K562 (cell line): Measurements from ENCODE around the gene CD163. TPM values are rescaled to one million over a fixed set of nuclear protein-coding genes. Genes with fewer than 3 reads are reported as not detected.

ENCODE experiments used
- ATAC-seq: fragments of 200-7000 bp; cut with Tn5 transposase; 3 replicates; pipeline ENCODE4 v1.9.1; 2020; ENCODE audit warnings: moderate library complexity
- BruUV-seq: library from RNA; stranded (reverse); fragments of 400-500 nt; replicated peaks from 2 replicates; lab custom pipeline; 2021; lab: Mats Ljungman, UMichigan
- CTCF ChIA-PET: fragments of 300-600 bp; formaldehyde crosslinking; extraction: SDS; loops from one replicate; lab custom pipeline; 2021; ENCODE audit warnings: low intra/inter-chr PET ratio; lab: Yijun Ruan, JAX
- POLR2A ChIA-PET: fragments of 300-600, 350-650 bp; sonication (Branson Sonifier 250); formaldehyde crosslinking; extraction: SDS; loops from one replicate; lab custom pipeline; 2021; ENCODE audit warnings: antibody characterized with exemption, inconsistent platforms; lab: Yijun Ruan, JAX
- DNase-seq, 4 experiments: peaks; one replicate each; pipeline versions ENCODE4 v3.0.0 to v3.0.0-alpha.2; 2011 to 2018; ENCODE audit warnings: low spot score in 3 of 4, mixed read lengths in 3 of 4; ENCODE audit errors: extremely low read depth in 1 of 4
- FAIRE-seq: peaks from 2 replicates; lab custom pipeline; 2011; peaks lifted over from hg19 to GRCh38; lab: Jason Lieb, UNC
- H2AFZ ChIP-seq: 2 replicates; pipeline ENCODE4 v1.6.0; 2011; ENCODE audit warnings: low read depth, low read length, control low read depth, inconsistent platforms
- H3K27ac ChIP-seq: fragments of 200-600 bp; 3 replicates; pipeline ENCODE4 v1.8.0; 2011; ENCODE audit warnings: low read depth, mild to moderate bottlenecking, control low read depth, inconsistent platforms, low read length, moderate library complexity, mixed read lengths; ENCODE audit errors: extremely low read depth
- H3K27me3 ChIP-seq, 2 experiments: fragments of 300-600 bp in 1 of 2; 2 replicates in 1 of 2; 3 replicates in 1 of 2; pipeline versions ENCODE4 v1.6.0 to v1.8.0; 2011; ENCODE audit warnings: inconsistent platforms in 2 of 2, low read length in 2 of 2, mild to moderate bottlenecking in 1 of 2, mixed read lengths in 1 of 2, moderate library complexity in 1 of 2; ENCODE audit not compliant: control insufficient read depth in 2 of 2, insufficient read depth in 2 of 2
- H3K36me3 ChIP-seq: fragments of 300-600 bp; 3 replicates; pipeline ENCODE4 v1.8.0; 2011; ENCODE audit warnings: mild to moderate bottlenecking, low read length, inconsistent platforms; ENCODE audit not compliant: control insufficient read depth, insufficient read depth
- H3K4me1 ChIP-seq, 2 experiments: fragments of 200-600 bp in 1 of 2; replicated peaks in 1 of 2; 2 replicates in 1 of 2; 3 replicates in 1 of 2; pipeline versions ENCODE4 v1.5.1 to v1.8.0; 2011; ENCODE audit warnings: inconsistent platforms in 2 of 2, low read length in 2 of 2, mild to moderate bottlenecking in 1 of 2, mixed read lengths in 1 of 2, moderate library complexity in 1 of 2; ENCODE audit not compliant: control insufficient read depth in 2 of 2, insufficient read depth in 2 of 2
- H3K4me2 ChIP-seq: 2 replicates; pipeline ENCODE4 v1.6.1; 2011; ENCODE audit warnings: low read length, control low read depth, inconsistent platforms, mixed read lengths; ENCODE audit not compliant: insufficient read depth
- H3K4me3 ChIP-seq: fragments of 200-600 bp; sonication (generic), shearing (Covaris generic); 2 replicates; pipeline ENCODE4 v1.5.1; 2016; ENCODE audit warnings: control low read depth, inconsistent platforms
- H3K79me2 ChIP-seq: fragments of 200-600 bp; 3 replicates; pipeline ENCODE4 v1.8.0; 2011; ENCODE audit warnings: low read length, inconsistent platforms; ENCODE audit not compliant: control insufficient read depth, insufficient read depth
- H3K9ac ChIP-seq, 2 experiments: 2 replicates each; pipeline versions ENCODE4 v1.6.0 to v1.6.1; 2011; ENCODE audit warnings: low read depth in 2 of 2, low read length in 2 of 2, control low read depth in 1 of 2, inconsistent platforms in 1 of 2, mild to moderate bottlenecking in 1 of 2, mixed read lengths in 1 of 2; ENCODE audit not compliant: insufficient read depth in 1 of 2
- H3K9me1 ChIP-seq: one replicate; pipeline ENCODE4 v1.6.0; 2011; ENCODE audit warnings: inconsistent platforms, mild to moderate bottlenecking, low read length, moderate library complexity; ENCODE audit not compliant: control insufficient read depth, insufficient read depth
- H3K9me3 ChIP-seq: replicated peaks from 2 replicates; pipeline ENCODE4 v1.5.1; 2011; ENCODE audit warnings: low read depth, low read length, inconsistent platforms; ENCODE audit not compliant: control insufficient read depth, insufficient read depth
- H4K20me1 ChIP-seq: replicated peaks from 2 replicates; pipeline ENCODE4 v1.6.1; 2011; ENCODE audit warnings: low read length, inconsistent platforms, mixed read lengths; ENCODE audit not compliant: control insufficient read depth, insufficient read depth
- BRCA1 ChIP-seq, 2 experiments: fragments of 450-650 bp in 1 of 2; sonication (generic) in 1 of 2; formaldehyde crosslinking in 1 of 2; IDR thresholded peaks; 2 replicates each; pipeline versions ENCODE4 v1.5.0 to v1.6.1; 2017 to 2020; ENCODE audit warnings: mild to moderate bottlenecking in 1 of 2, missing genetic modification reagents in 1 of 2
- HDAC8 ChIP-seq: fragments of 450-650 bp; IDR thresholded peaks from 2 replicates; pipeline ENCODE4 v1.6.1; 2016; ENCODE audit warnings: mild to moderate bottlenecking, missing genetic modification characterization, moderate library complexity, missing compliant biosample characterization
- MAFF ChIP-seq: IDR thresholded peaks from 2 replicates; pipeline ENCODE4 v1.6.1; 2012; ENCODE audit warnings: low read length, improper control_type of control experiment
- RBM17 ChIP-seq: fragments of 200-400 bp; formaldehyde crosslinking; IDR thresholded peaks from 2 replicates; pipeline ENCODE4 v1.6.1; 2017; ENCODE audit warnings: low read depth, mild to moderate bottlenecking, low read length, borderline replicate concordance
- VEZF1 ChIP-seq: fragments of 200-800 bp; sonication (Bioruptor generic); IDR thresholded peaks from 2 replicates; pipeline ENCODE4 v1.6.1; 2017; ENCODE audit warnings: missing genetic modification characterization, missing compliant biosample characterization
- in situ Hi-C: fragments of 300-500 bp; cut with MboI; formaldehyde crosslinking; loops from 4 replicates; pipeline ENCODE4 v1.15.0; 2018; ENCODE audit warnings: inconsistent platforms, mixed read lengths
- intact Hi-C: fragments of 100-400 bp; cut with micrococcal nuclease; formaldehyde crosslinking; loops from 2 replicates; pipeline ENCODE4 v1.14.2; 2022
- polyA plus RNA-seq, 8 experiments: library from polyadenylated mRNA; depleted of rRNA in 4 of 8; stranded (reverse) in 5 of 8; unstranded in 3 of 8; fragments of >200 nt; fragmentation: Nextera tagmentation in 2 of 8; fragmentation: Illumina TruSeq in 1 of 8; extraction: Ambion mirVana in 2 of 8; extraction: Trizol in 1 of 8; gene quantifications; 2 replicates each; pipeline versions ENCODE4 v1.2.1 to v1.2.3, GENCODE V29; 2011 to 2014; ENCODE audit warnings: inconsistent platforms in 1 of 8, missing spikeins in 1 of 8
- total RNA-seq, 7 experiments: library from RNA; depleted of rRNA in 6 of 7; stranded (reverse); fragments of >200 nt in 6 of 7; fragmentation: Illumina TruSeq in 2 of 7; extraction: Trizol in 2 of 7; gene quantifications; 2 replicates each; pipeline versions ENCODE4 v1.2.1 to v1.2.3, GENCODE V29; 2011 to 2021; ENCODE audit warnings: low replicate concordance in 1 of 7

The CD163 gene
- total and polyA plus RNA-seq, 9 of the 15 experiments (the other 6 are each of a cell fraction or from before 2014, with no cell fraction given), result 0.62 TPM; not detected in 8

GRCh38 chr12:7542813-7543212 is 39.2 kb upstream of the CD163 start:
- intact Hi-C loops, result no loop called here
- FAIRE-seq (no peak), DNase-seq (no peak), ATAC-seq (no peak)
- TF ChIP-seq VEZF1 (CRISPR knock-in tag), result no peak
- TF ChIP-seq RBM17, result no peak
- no peak for TF ChIP-seq BRCA1 (IDR thresholded peaks at IDR 0.05)
- TF ChIP-seq BRCA1 (CRISPR knock-in tag; IDR thresholded peaks at IDR 0.05), result no peak
- no peak for TF ChIP-seq HDAC8 (tag)
- no peak for TF ChIP-seq MAFF
- H3K36me3 ChIP-seq, result no peaks in the 10 kb centered on the region
- no TSS peak for BruUV-seq
- ChIA-PET POLR2A (no interaction called here), CTCF (no interaction called here)
- no peaks in the 10 kb centered on the region for H4K20me1 ChIP-seq
- H3K4me1 ChIP-seq, result no peaks in the 10 kb centered on the region; a peak in 1 of 5 replicates
- H3K9me1 ChIP-seq, result no peaks in the 10 kb centered on the region
- no peak overlapping the region for H3K27ac ChIP-seq
- H2AFZ ChIP-seq, result no peak overlapping the region
- in situ Hi-C loops, result no loop called here
- no peak overlapping the region for H3K9ac ChIP-seq
- H3K4me2 ChIP-seq, result no peak overlapping the region
- no peaks in the 10 kb centered on the region for H3K9me3 ChIP-seq
- no peak overlapping the region for H3K4me3 ChIP-seq
- peaks cover 0 to 9% of the 10 kb centered on the region in 2 experiments; a peak in 2 of 5 replicates for H3K27me3 ChIP-seq
- H3K79me2 ChIP-seq, result no peaks in the 10 kb centered on the region
